Naive thymus-derived CD4-positive, alpha-beta T cell (primary cell): Measurements from ENCODE around the gene KCNK13. TPM values are rescaled to one million over a fixed set of nuclear protein-coding genes. Genes with fewer than 3 reads are reported as not detected.

Source experiments
- ATAC-seq: fragments of 150-1000 bp; cut with Tn5 transposase; 2 replicates; pipeline ENCODE4 v1.10.0; 2021; ENCODE audit warnings: mild to moderate bottlenecking, moderate library complexity
- CTCF ChIA-PET: fragments of 350-600 bp; sonication (Branson Sonifier 250); formaldehyde crosslinking; loops from one replicate; lab custom pipeline; 2021; ENCODE audit warnings: antibody characterized with exemption; lab: Charles Lee
- POLR2A ChIA-PET: fragments of 350-600 bp; sonication (Branson Sonifier 250); formaldehyde crosslinking; loops from one replicate; lab custom pipeline; 2021; ENCODE audit warnings: antibody characterized with exemption, inconsistent platforms; lab: Charles Lee
- DNase-seq, 9 donors: peaks; one replicate each; pipeline versions ENCODE4 v3.0.0 to v3.0.0-alpha.2; 2020 to 2022; ENCODE audit warnings: mixed read lengths in 1 of 9
- H3K27ac ChIP-seq: one replicate; pipeline ENCODE4 v1.7.0; 2013; ENCODE audit warnings: mild to moderate bottlenecking, low read depth, low read length, moderate library complexity
- H3K27me3 ChIP-seq, 2 donors: one replicate each; pipeline ENCODE4 v1.7.0; 2013; ENCODE audit warnings: low read length in 2 of 2, mild to moderate bottlenecking in 2 of 2, moderate library complexity in 2 of 2; ENCODE audit not compliant: control insufficient read depth in 2 of 2, insufficient read depth in 2 of 2
- H3K36me3 ChIP-seq, 3 experiments: 1 replicate in 2 of 3; 2 replicates in 1 of 3; pipeline ENCODE4 v1.7.0; 2013; ENCODE audit warnings: low read length in 3 of 3, mild to moderate bottlenecking in 3 of 3, moderate library complexity in 1 of 3; ENCODE audit not compliant: insufficient read depth in 3 of 3, control insufficient read depth in 2 of 3
- H3K4me1 ChIP-seq, 2 donors: one replicate each; pipeline ENCODE4 v1.7.0; 2013; ENCODE audit warnings: low read length in 2 of 2, mild to moderate bottlenecking in 2 of 2, moderate library complexity in 1 of 2; ENCODE audit not compliant: control insufficient read depth in 2 of 2, insufficient read depth in 2 of 2
- H3K4me3 ChIP-seq: 2 replicates; pipeline ENCODE4 v1.7.0; 2013; ENCODE audit warnings: mild to moderate bottlenecking, low read length
- H3K9me3 ChIP-seq, 3 experiments: 1 replicate in 2 of 3; 2 replicates in 1 of 3; pipeline ENCODE4 v1.7.0; 2013; ENCODE audit warnings: low read length in 3 of 3; ENCODE audit not compliant: control insufficient read depth in 2 of 3
- H3K27ac Mint-ChIP-seq, 9 donors: one replicate each; pipeline ENCODE4 v1.8.0; 2020 to 2022; ENCODE audit warnings: mixed read lengths in 9 of 9, mild to moderate bottlenecking in 8 of 9, moderate library complexity in 5 of 9, inconsistent platforms in 2 of 9
- H3K27me3 Mint-ChIP-seq, 5 donors: one replicate each; pipeline ENCODE4 v1.8.0; 2021 to 2022; ENCODE audit warnings: mixed read lengths in 5 of 5, mild to moderate bottlenecking in 1 of 5
- H3K36me3 Mint-ChIP-seq, 5 donors: one replicate each; pipeline ENCODE4 v1.8.0; 2020 to 2022; ENCODE audit warnings: mixed read lengths in 5 of 5, mild to moderate bottlenecking in 3 of 5, inconsistent platforms in 1 of 5
- H3K4me1 Mint-ChIP-seq, 7 donors: one replicate each; pipeline ENCODE4 v1.8.0; 2020 to 2022; ENCODE audit warnings: mixed read lengths in 7 of 7, mild to moderate bottlenecking in 3 of 7, inconsistent platforms in 1 of 7
- H3K4me3 Mint-ChIP-seq, 10 donors: one replicate each; pipeline ENCODE4 v1.8.0; 2020 to 2022; ENCODE audit warnings: mild to moderate bottlenecking in 10 of 10, mixed read lengths in 10 of 10, moderate library complexity in 6 of 10, inconsistent platforms in 2 of 10
- H3K9me3 Mint-ChIP-seq, 11 donors: one replicate each; pipeline ENCODE4 v1.8.0; 2020 to 2022; ENCODE audit warnings: mixed read lengths in 11 of 11, mild to moderate bottlenecking in 4 of 11, inconsistent platforms in 1 of 11, moderate library complexity in 1 of 11
- intact Hi-C, 2 donors: fragments of 100-400 bp; cut with micrococcal nuclease; formaldehyde crosslinking; loops; one replicate each; pipeline ENCODE4 v1.15.1; 2023
- polyA plus RNA-seq, 2 donors: library from polyadenylated mRNA; unstranded; fragments of 300-500 nt; fragmentation: Illumina TruSeq; gene quantifications; one replicate each; pipeline ENCODE4 v1.2.3, GENCODE V29; 2021
- total RNA-seq, 6 experiments: library from RNA in 5 of 6; stranded (reverse) in 5 of 6; gene quantifications; 1 replicate in 5 of 6; 2 replicates in 1 of 6; pipeline ENCODE4 v1.2.3 and lab custom pipeline; 2021 to 2026

KCNK13 gene
- total and polyA plus RNA-seq, 7 experiments from 2014 or later: 0.19 to 0.73 (median 0.27) TPM; not detected in 4

GRCh38 chr14:90159688-90160087 is 97.9 kb downstream of the KCNK13 start:
- Mint-ChIP-seq H3K36me3 (peaks cover 0 to 5% (median 0%) of the 10 kb centered on the region in 5 donors), H3K9me3 (peaks cover 0 to 4% (median under 1%) of the 10 kb centered on the region in 11 donors)

DNA sequence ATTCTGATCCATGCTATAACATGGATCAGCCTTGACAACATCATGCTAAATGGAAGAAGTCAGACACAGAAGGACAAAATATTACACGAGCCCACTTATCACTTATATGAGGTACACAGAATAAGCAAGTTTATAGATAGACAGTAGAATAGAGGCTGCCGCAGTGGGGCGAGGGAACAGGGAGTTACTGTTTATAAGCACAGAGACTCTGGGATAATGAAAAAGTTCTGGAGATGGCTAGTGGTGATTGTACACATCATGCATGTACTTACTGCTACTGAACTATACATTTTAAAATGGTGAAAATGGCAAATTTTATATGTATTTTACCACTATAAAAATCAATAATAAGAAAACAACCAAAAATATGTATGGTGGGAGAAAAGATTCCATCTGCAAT is 99.3 kb downstream of the KCNK13 start:
- Mint-ChIP-seq H3K36me3 (no peaks in the 10 kb centered on the region), H3K4me3 (no peak overlapping the region), H3K27me3 (peaks cover 3 to 23% (median 18%) of the 10 kb centered on the region in 5 donors), H3K9me3 (peaks cover 0 to 4% (median 0%) of the 10 kb centered on the region in 11 donors), H3K27ac (no peak overlapping the region), H3K4me1 (no peaks in the 10 kb centered on the region)
- ChIA-PET CTCF (no interaction called here), POLR2A (no interaction called here)
- no peaks in the 10 kb centered on the region for H3K4me1 ChIP-seq
- DNase-seq (no peak), ATAC-seq (no peak)
- no peaks in the 10 kb centered on the region for H3K36me3 ChIP-seq
- H3K27ac ChIP-seq: no peak overlapping the region
- H3K4me3 ChIP-seq: no peak overlapping the region
- H3K9me3 ChIP-seq: no peaks in the 10 kb centered on the region
- H3K27me3 ChIP-seq: no peaks in the 10 kb centered on the region
- intact Hi-C loops: no loop called here

More at GRCh38 chr14:90159688-90160087, 97.9 kb downstream of the KCNK13 start:
- CTCF ChIA-PET: no interaction called here
- POLR2A ChIA-PET: no interaction called here
- Histone ChIP-seq H3K36me3 (no peaks in the 10 kb centered on the region), H3K27me3 (no peaks in the 10 kb centered on the region), H3K4me1 (no peaks in the 10 kb centered on the region), H3K27ac (no peak overlapping the region), H3K4me3 (no peak overlapping the region), H3K9me3 (no peaks in the 10 kb centered on the region)
- DNase-seq (no peak), ATAC-seq (no peak)
- intact Hi-C loops: no loop called here
- no peaks in the 10 kb centered on the region for H3K4me1 Mint-ChIP-seq
- H3K4me3 Mint-ChIP-seq: no peak overlapping the region
- H3K27ac Mint-ChIP-seq: no peak overlapping the region
- peaks cover 9 to 32% (median 20%) of the 10 kb centered on the region in 5 donors for H3K27me3 Mint-ChIP-seq

GRCh38 chr14:90168425-90169105 is 106.8 kb downstream of the KCNK13 start:
- ChIA-PET CTCF (no interaction called here), POLR2A (no interaction called here)
- H3K4me3 ChIP-seq: no peak overlapping the region
- intact Hi-C loops: no loop called here
- H3K27me3 Mint-ChIP-seq: peaks cover 10 to 28% (median 20%) of the 10 kb centered on the region in 5 donors
- DNase-seq: no peak
- no peak for ATAC-seq
- no peak overlapping the region for H3K27ac ChIP-seq
- no peaks in the 10 kb centered on the region for H3K36me3 ChIP-seq
- H3K9me3 Mint-ChIP-seq: peaks cover 0 to 8% (median 0%) of the 10 kb centered on the region in 11 donors
- no peaks in the 10 kb centered on the region for H3K27me3 ChIP-seq
- H3K4me3 Mint-ChIP-seq: no peak overlapping the region
- peaks cover 0 to 4% (median under 1%) of the 10 kb centered on the region in 5 donors for H3K36me3 Mint-ChIP-seq
- H3K27ac Mint-ChIP-seq: no peak overlapping the region
- no peaks in the 10 kb centered on the region for H3K4me1 ChIP-seq
- no peaks in the 10 kb centered on the region for H3K4me1 Mint-ChIP-seq
- no peaks in the 10 kb centered on the region for H3K9me3 ChIP-seq

DNA sequence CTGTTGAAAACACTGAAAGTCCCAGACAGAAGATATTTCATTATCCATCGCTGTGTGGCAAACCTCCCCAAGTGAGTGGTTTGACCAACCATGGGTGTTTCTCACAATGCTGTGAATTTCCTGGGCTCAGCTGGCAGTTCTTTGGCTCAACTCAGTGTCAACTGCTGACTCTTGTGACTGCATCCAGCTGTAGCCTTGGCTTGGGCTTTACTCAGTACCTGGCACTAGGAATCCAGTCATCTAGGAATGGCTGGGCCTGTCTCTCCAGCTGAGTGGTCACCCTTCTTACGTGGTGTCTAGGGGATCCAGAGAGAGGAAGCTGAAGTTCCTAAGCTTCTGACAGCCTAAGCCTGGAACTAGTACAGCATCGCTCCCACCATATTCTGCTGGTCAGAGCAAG is 113.8 kb downstream of the KCNK13 start:
- ChIA-PET POLR2A (no interaction called here), CTCF (no interaction called here)
- Histone ChIP-seq H3K27me3 (no peaks in the 10 kb centered on the region), H3K36me3 (no peaks in the 10 kb centered on the region), H3K4me1 (no peaks in the 10 kb centered on the region), H3K27ac (no peak overlapping the region), H3K9me3 (no peaks in the 10 kb centered on the region), H3K4me3 (no peak overlapping the region)
- peaks cover 0 to 11% (median 0%) of the 10 kb centered on the region in 11 donors for H3K9me3 Mint-ChIP-seq
- ATAC-seq (no peak), DNase-seq (no peak)
- no peaks in the 10 kb centered on the region for H3K4me1 Mint-ChIP-seq
- intact Hi-C loops: no loop called here
- H3K36me3 Mint-ChIP-seq: peaks cover 0 to 10% (median 4%) of the 10 kb centered on the region in 5 donors
- no peak overlapping the region for H3K27ac Mint-ChIP-seq
- H3K4me3 Mint-ChIP-seq: no peak overlapping the region
- peaks cover 10 to 20% (median 13%) of the 10 kb centered on the region in 5 donors for H3K27me3 Mint-ChIP-seq

- CTCF ChIA-PET: no interaction called here
- Histone ChIP-seq H3K36me3 (no peaks in the 10 kb centered on the region), H3K27ac (no peak overlapping the region), H3K27me3 (no peaks in the 10 kb centered on the region), H3K4me1 (no peaks in the 10 kb centered on the region), H3K4me3 (no peak overlapping the region), H3K9me3 (no peaks in the 10 kb centered on the region)
- DNase-seq (no peak), ATAC-seq (no peak)
- Mint-ChIP-seq H3K4me1 (no peaks in the 10 kb centered on the region), H3K9me3 (peaks cover 0 to 11% (median 0%) of the 10 kb centered on the region in 11 donors), H3K4me3 (no peak overlapping the region), H3K27me3 (peaks cover 5 to 15% (median 7%) of the 10 kb centered on the region in 5 donors), H3K36me3 (peaks cover 0 to 10% (median 4%) of the 10 kb centered on the region in 5 donors), H3K27ac (no peak overlapping the region)
- POLR2A ChIA-PET: no interaction called here
- intact Hi-C loops: no loop called here
Measured at GRCh38 chr14:90177539-90178189, 115.9 kb downstream of the KCNK13 start.

- DNase-seq: no peak
- H3K9me3 ChIP-seq: no peaks in the 10 kb centered on the region
- POLR2A ChIA-PET: no interaction called here
- no peak overlapping the region for H3K27ac ChIP-seq
- H3K27me3 ChIP-seq: no peaks in the 10 kb centered on the region
- H3K4me3 Mint-ChIP-seq: no peak overlapping the region
- no peak for ATAC-seq
- CTCF ChIA-PET: no interaction called here
- no peaks in the 10 kb centered on the region for H3K4me1 Mint-ChIP-seq
- no peak overlapping the region for H3K4me3 ChIP-seq
- intact Hi-C loops: no loop called here
- no peaks in the 10 kb centered on the region for H3K36me3 ChIP-seq
- peaks cover 0 to 4% (median 0%) of the 10 kb centered on the region in 5 donors for H3K36me3 Mint-ChIP-seq
- H3K27ac Mint-ChIP-seq: no peak overlapping the region
- H3K27me3 Mint-ChIP-seq: peaks cover 4 to 10% (median 6%) of the 10 kb centered on the region in 5 donors
- H3K9me3 Mint-ChIP-seq: peaks cover 0 to 5% (median 0%) of the 10 kb centered on the region in 11 donors
- H3K4me1 ChIP-seq: no peaks in the 10 kb centered on the region
Measured at GRCh38 chr14:90179357-90179756, 117.6 kb downstream of the KCNK13 start.
